DLD1 (cell line): Measurements from ENCODE around the gene FAM53A.
"Not testable (repeated sequence)": the region's sequence is repeated elsewhere in the genome, so short reads cannot be mapped to it uniquely, and the experiment has no call there.

Experiments
- in situ Hi-C: cut with HindIII; loops from 2 replicates; pipeline ENCODE4 v1.10.0; 2017; ENCODE audit warnings: low sequenced_read_pairs

Gene FAM53A

GRCh38 chr4:1717129-1718094 lies 33.3 kb upstream of the FAM53A start:
- in situ Hi-C loops, result no loop called here

GRCh38 chr4:1716065-1716945 lies 32.2 kb upstream of the FAM53A start:
- in situ Hi-C loops, result no loop called here

GRCh38 chr4:1715002-1715758 lies 31.1 kb upstream of the FAM53A start:
- in situ Hi-C loops, result no loop called here

- in situ Hi-C loops, result no loop called here
Observed at GRCh38 chr4:1714303-1715001, 30.3 kb upstream of the FAM53A start.

GRCh38 chr4:1713003-1713851 lies 29.1 kb upstream of the FAM53A start:
- in situ Hi-C loops, result no loop called here

GRCh38 chr4:1712216-1713002 lies 28.3 kb upstream of the FAM53A start, which contains the start of gene SLBP:
Gene SLBP (minus strand): TSS chr4:1712319. CDS start chr4:1712188, 131 bp downstream.
- in situ Hi-C loops, result no loop called here

- in situ Hi-C loops, result no loop called here
Observed at GRCh38 chr4:1711571-1712215, 27.6 kb upstream of the FAM53A start.

- in situ Hi-C loops, result no loop called here
Observed at GRCh38 chr4:1711055-1711570, 27.0 kb upstream of the FAM53A start.

- in situ Hi-C loops, result no loop called here
Observed at GRCh38 chr4:1708581-1708980, 24.5 kb upstream of the FAM53A start.

GRCh38 chr4:1706358-1706757 lies 22.2 kb upstream of the FAM53A start:
- in situ Hi-C loops, result no loop called here

GRCh38 chr4:1705732-1706131 lies 21.6 kb upstream of the FAM53A start:
- in situ Hi-C loops, result no loop called here

- in situ Hi-C loops, result no loop called here
Observed at GRCh38 chr4:1703867-1704266, 19.8 kb upstream of the FAM53A start.

GRCh38 chr4:1701671-1702070 lies 17.6 kb upstream of the FAM53A start:
- in situ Hi-C loops, result not testable (repeated sequence)

- in situ Hi-C loops, result no loop called here
Observed at GRCh38 chr4:1695913-1696312, 11.8 kb upstream of the FAM53A start.

GRCh38 chr4:1693131-1693896 lies 9.2 kb upstream of the FAM53A start:
- in situ Hi-C loops, result no loop called here

- in situ Hi-C loops, result no loop called here
Observed at GRCh38 chr4:1691737-1692373, 7.7 kb upstream of the FAM53A start.

- in situ Hi-C loops, result no loop called here
Observed at GRCh38 chr4:1690698-1691097, 6.6 kb upstream of the FAM53A start.
